Neural progenitor cell (in vitro differentiated cells): ENCODE measurements around the gene PLB1.

Experiments
- EZH2 ChIP-seq: fragments of 200-600 bp; sonication (generic); IDR thresholded peaks from 2 replicates; pipeline ENCODE4 v1.6.1; 2017; ENCODE audit warnings: antibody characterized with exemption, mild to moderate bottlenecking, moderate library complexity
- EZH2phosphoT487 ChIP-seq: fragments of 200-600 bp; sonication (generic); IDR thresholded peaks from 2 replicates; pipeline ENCODE4 v1.6.1; 2017; ENCODE audit warnings: antibody characterized with exemption
- TF ChIP-seq, protein P1 (sequence below): fragments of 200-600 bp; sonication (generic); IDR thresholded peaks from 2 replicates; pipeline ENCODE4 v1.5.1; 2017; ENCODE audit warnings: antibody characterized with exemption, mild to moderate bottlenecking

DNA sequence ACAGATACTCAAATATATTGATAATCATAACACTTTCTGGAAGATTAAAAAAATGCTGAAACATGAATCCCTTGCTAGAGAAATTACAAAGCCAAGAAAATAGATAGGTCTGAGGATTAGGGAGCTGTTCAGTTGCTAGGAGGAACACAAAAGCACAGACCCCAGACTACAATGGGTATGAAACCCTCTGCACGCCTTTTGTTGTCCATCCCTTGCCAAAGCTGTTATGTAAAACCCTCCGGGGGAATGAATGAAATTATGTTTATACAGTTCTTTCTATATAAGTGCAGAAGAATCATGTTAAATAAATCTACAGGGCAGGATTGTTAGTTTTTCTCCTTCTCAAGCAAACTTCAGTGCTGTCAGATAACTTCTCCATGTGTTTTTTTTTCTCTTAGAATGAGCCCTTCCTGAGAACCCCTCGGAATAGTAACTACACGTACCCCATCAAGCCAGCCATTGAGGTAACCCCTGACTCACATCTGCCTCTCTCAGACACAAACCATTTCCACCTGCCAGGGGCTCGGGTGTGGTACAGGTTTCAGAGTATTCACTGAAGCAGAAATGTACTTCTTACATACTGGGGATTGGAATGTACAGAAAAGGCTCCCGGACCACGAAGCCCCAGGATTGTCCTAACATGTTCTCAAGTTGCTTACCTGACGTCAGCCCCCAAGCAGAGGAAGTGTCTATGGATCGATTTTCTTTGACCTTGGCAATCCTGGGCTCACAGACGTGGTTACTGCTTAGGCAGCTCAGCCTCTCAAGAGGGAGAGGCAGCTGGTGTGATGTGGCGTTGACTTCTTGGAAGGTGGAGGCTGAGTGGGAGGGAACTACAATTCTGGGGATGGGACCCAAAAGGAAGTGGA lies 118.0 kb downstream of the PLB1 start:
- TF ChIP-seq, protein P1, sequence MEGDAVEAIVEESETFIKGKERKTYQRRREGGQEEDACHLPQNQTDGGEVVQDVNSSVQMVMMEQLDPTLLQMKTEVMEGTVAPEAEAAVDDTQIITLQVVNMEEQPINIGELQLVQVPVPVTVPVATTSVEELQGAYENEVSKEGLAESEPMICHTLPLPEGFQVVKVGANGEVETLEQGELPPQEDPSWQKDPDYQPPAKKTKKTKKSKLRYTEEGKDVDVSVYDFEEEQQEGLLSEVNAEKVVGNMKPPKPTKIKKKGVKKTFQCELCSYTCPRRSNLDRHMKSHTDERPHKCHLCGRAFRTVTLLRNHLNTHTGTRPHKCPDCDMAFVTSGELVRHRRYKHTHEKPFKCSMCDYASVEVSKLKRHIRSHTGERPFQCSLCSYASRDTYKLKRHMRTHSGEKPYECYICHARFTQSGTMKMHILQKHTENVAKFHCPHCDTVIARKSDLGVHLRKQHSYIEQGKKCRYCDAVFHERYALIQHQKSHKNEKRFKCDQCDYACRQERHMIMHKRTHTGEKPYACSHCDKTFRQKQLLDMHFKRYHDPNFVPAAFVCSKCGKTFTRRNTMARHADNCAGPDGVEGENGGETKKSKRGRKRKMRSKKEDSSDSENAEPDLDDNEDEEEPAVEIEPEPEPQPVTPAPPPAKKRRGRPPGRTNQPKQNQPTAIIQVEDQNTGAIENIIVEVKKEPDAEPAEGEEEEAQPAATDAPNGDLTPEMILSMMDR: no peak
- TF ChIP-seq EZH2 (no peak), EZH2phosphoT487 (no peak)
